SK-N-SH (cell line): Measurements from ENCODE around the gene PAM16. TPM values are rescaled to one million over a fixed set of nuclear protein-coding genes. Genes with fewer than 3 reads are reported as not detected.

Experiments
- CTCF ChIA-PET: fragments of 300-600, 350-600 bp; formaldehyde crosslinking; extraction: SDS; loops from one replicate; lab custom pipeline; 2021; lab: Yijun Ruan, JAX
- POLR2A ChIA-PET: fragments of 350-600 bp; sonication (Branson Sonifier 250); formaldehyde crosslinking; extraction: SDS; loops from one replicate; lab custom pipeline; 2020; ENCODE audit warnings: antibody characterized with exemption, inconsistent platforms; lab: Yijun Ruan, JAX
- DNase-seq: peaks from one replicate; pipeline ENCODE4 v3.0.0; 2012
- H2AFZ ChIP-seq: fragments of 200-600 bp; sonication (generic); 2 replicates; pipeline ENCODE4 v1.8.1; 2016; ENCODE audit warnings: antibody characterized with exemption, mild to moderate bottlenecking, low read depth
- H3F3A ChIP-seq: fragments of 200-600 bp; sonication (generic); replicated peaks from 2 replicates; pipeline ENCODE3; 2016; ENCODE audit warnings: antibody characterized with exemption, mild to moderate bottlenecking; ENCODE audit not compliant: insufficient read depth
- H3K27ac ChIP-seq, 2 experiments: fragments of 200-500 bp in 1 of 2; fragments of 200-600 bp in 1 of 2; sonication (Bioruptor generic) in 1 of 2; sonication (generic), shearing (Covaris generic) in 1 of 2; 2 replicates each; pipeline versions ENCODE4 v1.5.1 to v1.6.1; 2014 to 2016; ENCODE audit warnings: low read depth in 2 of 2, inconsistent platforms in 1 of 2, low read length in 1 of 2, mild to moderate bottlenecking in 1 of 2, mixed read lengths in 1 of 2
- H3K27me3 ChIP-seq: fragments of 200-600 bp; sonication (generic), shearing (Covaris generic); 2 replicates; pipeline ENCODE4 v1.6.1; 2016; ENCODE audit warnings: mixed run types; ENCODE audit not compliant: insufficient read depth
- H3K36me3 ChIP-seq, 2 experiments: fragments of 200-500 bp in 1 of 2; fragments of 200-600 bp in 1 of 2; sonication (Bioruptor generic) in 1 of 2; sonication (generic) in 1 of 2; replicated peaks in 1 of 2; 2 replicates each; pipeline versions ENCODE3 to v1.5.1; 2014 to 2016; ENCODE audit warnings: low read length in 1 of 2, mild to moderate bottlenecking in 1 of 2; ENCODE audit not compliant: insufficient read depth in 2 of 2, control insufficient read depth in 1 of 2
- H3K4me1 ChIP-seq, 2 experiments: fragments of 200-500 bp in 1 of 2; fragments of 200-600 bp in 1 of 2; sonication (Bioruptor generic) in 1 of 2; sonication (generic), shearing (Covaris generic) in 1 of 2; 2 replicates each; pipeline versions ENCODE4 v1.5.1 to v1.6.1; 2014 to 2016; ENCODE audit warnings: low read depth in 1 of 2, low read length in 1 of 2, mixed run types in 1 of 2; ENCODE audit not compliant: insufficient read depth in 2 of 2, control insufficient read depth in 1 of 2
- H3K4me2 ChIP-seq: fragments of 200-600 bp; sonication (generic), shearing (Covaris generic); 2 replicates; pipeline ENCODE4 v1.6.1; 2017; ENCODE audit warnings: mixed run types
- H3K4me3 ChIP-seq, 2 experiments: fragments of 200-500 bp in 1 of 2; fragments of 200-600 bp in 1 of 2; sonication (Bioruptor generic) in 1 of 2; sonication (generic), shearing (Covaris generic) in 1 of 2; 2 replicates each; pipeline versions ENCODE4 v1.5.1 to v1.8.1; 2014 to 2016; ENCODE audit warnings: low read depth in 2 of 2, inconsistent platforms in 1 of 2, low read length in 1 of 2, mild to moderate bottlenecking in 1 of 2, mixed read lengths in 1 of 2, moderate library complexity in 1 of 2
- H3K79me2 ChIP-seq: fragments of 200-600 bp; sonication (generic); 2 replicates; pipeline ENCODE4 v1.8.1; 2017; ENCODE audit warnings: mild to moderate bottlenecking; ENCODE audit not compliant: insufficient read depth
- H3K9ac ChIP-seq: fragments of 200-600 bp; sonication (generic); 2 replicates; pipeline ENCODE4 v1.6.1; 2017; ENCODE audit warnings: mixed run types
- H3K9me2 ChIP-seq: fragments of 200-600 bp; sonication (generic); 2 replicates; pipeline ENCODE4 v1.6.1; 2017; ENCODE audit warnings: mixed run types
- H3K9me3 ChIP-seq: fragments of 200-600 bp; sonication (generic); 2 replicates; pipeline ENCODE4 v1.6.1; 2017; ENCODE audit warnings: mixed run types, mild to moderate bottlenecking, moderate library complexity
- H4K20me1 ChIP-seq: fragments of 200-600 bp; sonication (generic); 2 replicates; pipeline ENCODE4 v1.6.1; 2017; ENCODE audit warnings: mild to moderate bottlenecking, mixed run types; ENCODE audit not compliant: insufficient read depth
- CHD2 ChIP-seq: fragments of 150-350 bp; IDR thresholded peaks from 2 replicates; pipeline ENCODE4 v1.6.1; 2018; ENCODE audit warnings: low read length; ENCODE audit not compliant: partially characterized antibody
- CTCF ChIP-seq: fragments of 200-600 bp; sonication (generic); IDR thresholded peaks from 2 replicates; pipeline ENCODE4 v1.6.1; 2017; ENCODE audit warnings: antibody characterized with exemption, mild to moderate bottlenecking, moderate library complexity
- EP300 ChIP-seq, 2 experiments: IDR thresholded peaks; 2 replicates each; pipeline versions ENCODE4 v1.4.0 to v1.6.1; 2012; ENCODE audit warnings: borderline replicate concordance in 1 of 2, low read depth in 1 of 2, low read length in 1 of 2
- FOSL2 ChIP-seq: IDR thresholded peaks from 2 replicates; pipeline ENCODE4 v1.4.0; 2012; ENCODE audit warnings: low read depth, mild to moderate bottlenecking, moderate library complexity, borderline replicate concordance
- FOXM1 ChIP-seq: IDR thresholded peaks from 2 replicates; pipeline ENCODE4 v1.4.0; 2012; ENCODE audit warnings: low read depth, mild to moderate bottlenecking
- GABPA ChIP-seq: IDR thresholded peaks from 2 replicates; pipeline ENCODE4 v1.4.0; 2012; ENCODE audit warnings: low read depth, mild to moderate bottlenecking
- GATA2 ChIP-seq: sonication (generic); formaldehyde crosslinking; IDR thresholded peaks from 2 replicates; pipeline ENCODE4 v1.5.0; 2020; ENCODE audit warnings: mild to moderate bottlenecking, missing genetic modification reagents
- IRF3 ChIP-seq: fragments of 150-350 bp; IDR thresholded peaks from 2 replicates; pipeline ENCODE4 v1.6.1; 2016; ENCODE audit warnings: mild to moderate bottlenecking, low read depth, low read length
- MAX ChIP-seq: IDR thresholded peaks from 2 replicates; pipeline ENCODE4 v1.4.0; 2012; ENCODE audit warnings: low read depth
- MEF2A ChIP-seq: IDR thresholded peaks from 2 replicates; pipeline ENCODE4 v1.4.0; 2012; ENCODE audit warnings: low read depth, borderline replicate concordance
- MXI1 ChIP-seq: IDR thresholded peaks from 2 replicates; pipeline ENCODE4 v1.6.1; 2012; ENCODE audit warnings: mild to moderate bottlenecking, low read depth, low read length, improper control_type of control experiment
- NFIC ChIP-seq: IDR thresholded peaks from 2 replicates; pipeline ENCODE4 v1.4.0; 2012; ENCODE audit warnings: borderline replicate concordance
- POLR2AphosphoS5 ChIP-seq: IDR thresholded peaks from 2 replicates; pipeline ENCODE4 v1.6.1; 2012; ENCODE audit warnings: low read depth, low read length
- RAD21 ChIP-seq: IDR thresholded peaks from 2 replicates; pipeline ENCODE4 v1.6.1; 2012; ENCODE audit warnings: mild to moderate bottlenecking, low read length
- RCOR1 ChIP-seq: fragments of 150-350 bp; IDR thresholded peaks from 2 replicates; pipeline ENCODE4 v1.6.1; 2017; ENCODE audit warnings: antibody characterized with exemption, low read length
- RFX5 ChIP-seq: IDR thresholded peaks from 2 replicates; pipeline ENCODE4 v1.6.1; 2012; ENCODE audit warnings: mild to moderate bottlenecking, improper control_type of control experiment, low read length
- RXRA ChIP-seq: IDR thresholded peaks from 2 replicates; pipeline ENCODE4 v1.4.0; 2012; ENCODE audit warnings: low read depth, mild to moderate bottlenecking, borderline replicate concordance
- SIN3A ChIP-seq: IDR thresholded peaks from 2 replicates; pipeline ENCODE4 v1.6.1; 2012; ENCODE audit warnings: low read depth, mild to moderate bottlenecking, low read length, moderate library complexity, borderline replicate concordance
- SMC3 ChIP-seq: IDR thresholded peaks from 2 replicates; pipeline ENCODE4 v1.6.1; 2012; ENCODE audit warnings: low read depth, low read length, improper control_type of control experiment
- TAF1 ChIP-seq: IDR thresholded peaks from 2 replicates; pipeline ENCODE4 v1.6.1; 2012; ENCODE audit warnings: low read depth, mild to moderate bottlenecking, low read length, moderate library complexity, borderline replicate concordance
- TCF12 ChIP-seq: IDR thresholded peaks from 2 replicates; pipeline ENCODE4 v1.4.0; 2012
- TEAD4 ChIP-seq: IDR thresholded peaks from 2 replicates; pipeline ENCODE4 v1.4.0; 2012; ENCODE audit warnings: mild to moderate bottlenecking, borderline replicate concordance; ENCODE audit not compliant: insufficient read depth
- USF1 ChIP-seq: IDR thresholded peaks from 2 replicates; pipeline ENCODE4 v1.4.0; 2012; ENCODE audit warnings: low read depth, borderline replicate concordance
- WGBS: methylation state at CpG from one replicate; pipeline ENCODE4 v1.1.6; 2017; ENCODE audit warnings: low lambda C conversion rate; 5-methylcytosine and 5-hydroxymethylcytosine counted together
- polyA plus RNA-seq, 3 experiments: library from polyadenylated mRNA; depleted of rRNA; stranded (reverse); fragments of >200 nt; gene quantifications; 2 replicates each; pipeline ENCODE4 v1.2.3, GENCODE V29; 2012

Gene PAM16
- polyA plus RNA-seq, 1 of the 3 experiments (the other 2 are of a cell fraction): 96.4 TPM

GRCh38 chr16:4370151-4370550 lies 19.0 kb upstream of the PAM16 start:
- no peaks in the 10 kb centered on the region for H3K9me2 ChIP-seq
- H3K27me3 ChIP-seq: no peaks in the 10 kb centered on the region
- H4K20me1 ChIP-seq: peaks cover 21% of the 10 kb centered on the region
- WGBS: 95% methylated on average over 3 of the region's 3 CpGs
- H3F3A ChIP-seq: peaks cover 13% of the 10 kb centered on the region
- H3K27ac ChIP-seq: peak overlapping the region in 1 of 2 experiments; percentile 88; a peak in 1 of 4 replicates
- peaks cover 30% of the 10 kb centered on the region for H3K79me2 ChIP-seq
- CTCF ChIA-PET: interaction anchor here (0.6 to 32.1 kb wide), 6 partner anchors 11 to 117 kb away, joined by 3 to 558 read pairs (median 6); no protein-coding TSS in a partner anchor
- no peak for TF ChIP-seq SMC3
- no peak for TF ChIP-seq RCOR1
- TF ChIP-seq RXRA: no peak
- no peak for TF ChIP-seq FOSL2
- TF ChIP-seq MEF2A: no peak
- TF ChIP-seq RAD21: no peak
- no peak for TF ChIP-seq IRF3
- TF ChIP-seq TEAD4: no peak
- no peak for TF ChIP-seq GATA2 (CRISPR knock-in tag)
- TF ChIP-seq GABPA: no peak
- TF ChIP-seq TAF1: no peak
- H3K9me3 ChIP-seq: no peaks in the 10 kb centered on the region
- H3K9ac ChIP-seq: no peak overlapping the region
- no peaks in the 10 kb centered on the region for H3K36me3 ChIP-seq
- POLR2A ChIA-PET: interaction anchor here (2.0 kb wide), 1 partner anchor 23 kb away, joined by 13 read pairs; no protein-coding TSS in a partner anchor
- H3K4me2 ChIP-seq: peak overlapping the region; percentile 91; the same call in 1 of the 2 replicates
- H2AFZ ChIP-seq: no peak overlapping the region
- peaks cover 33 to 69% of the 10 kb centered on the region in 2 experiments for H3K4me1 ChIP-seq
- no peak overlapping the region for H3K4me3 ChIP-seq
- no peak for DNase-seq

GRCh38 chr16:4369007-4369733 lies 18.0 kb upstream of the PAM16 start:
- H3K4me1 ChIP-seq: peaks cover 24 to 60% of the 10 kb centered on the region in 2 experiments; a peak in 3 of 4 replicates
- POLR2A ChIA-PET: interaction anchor here (0.6 to 1.4 kb wide), 2 partner anchors 23 to 61 kb away, joined by 4 to 6 read pairs; no protein-coding TSS in a partner anchor
- H3K27ac ChIP-seq: peak overlapping the region in 1 of 2 experiments; percentile 54; a peak in 2 of 4 replicates
- no peaks in the 10 kb centered on the region for H3K36me3 ChIP-seq
- peaks cover 21% of the 10 kb centered on the region for H4K20me1 ChIP-seq
- no peak overlapping the region for H3K4me3 ChIP-seq
- no peaks in the 10 kb centered on the region for H3K27me3 ChIP-seq
- WGBS: 33% methylated on average over 5 of the region's 13 CpGs
- H3K9me2 ChIP-seq: no peaks in the 10 kb centered on the region
- H3F3A ChIP-seq: peaks cover 13% of the 10 kb centered on the region
- peaks cover 20% of the 10 kb centered on the region for H3K79me2 ChIP-seq
- peak overlapping the region; percentile 50; the same call in 1 of the 2 replicates for H3K4me2 ChIP-seq
- CTCF ChIA-PET: interaction anchor here (1.0 to 32.1 kb wide), 6 partner anchors 9 to 80 kb away, joined by 4 to 558 read pairs (median 8); no protein-coding TSS in a partner anchor
- no peaks in the 10 kb centered on the region for H3K9me3 ChIP-seq
- DNase-seq: peak; percentile 82
- no peak overlapping the region for H2AFZ ChIP-seq
- H3K9ac ChIP-seq: no peak overlapping the region
- TF ChIP-seq USF1 (no peak), SMC3 (0 out of 2 replicates have a peak, but pooled peaks have one; percentile 17), GATA2 (CRISPR knock-in tag) (no peak), FOXM1 (no peak), CHD2 (peak; percentile 33), MAX (peak; percentile 69; the same call in 1 of the 2 replicates), CTCF (no peak), TAF1 (no peak), TCF12 (peak; percentile 71; the same call in 1 of the 2 replicates), MXI1 (peak; percentile 14; the same call in 1 of the 2 replicates), NFIC (no peak; the same call in 1 of the 2 replicates), GABPA (no peak), RFX5 (no peak), POLR2AphosphoS5 (no peak), EP300 (IDR thresholded peaks at IDR 0.05; ENCODE audit: borderline replicate concordance in 1 of 2, low read depth in 1 of 2, low read length in 1 of 2) (peak in 1 of 2 experiments; percentile 70; a peak in 1 of 4 replicates), RAD21 (peak; percentile 13; the same call in 1 of the 2 replicates), SIN3A (peak; percentile 60; the same call in 1 of the 2 replicates), FOSL2 (no peak)
